ENCODE results near the gene ADAM12.

ADAM12 gene

GRCh38 chr10:126210051-126210651 is 178.1 kb downstream of the ADAM12 start:
- DNase-seq (ENCODE audit: low spot score) = no peak

GRCh38 chr10:126209451-126209850 is 178.8 kb downstream of the ADAM12 start:
- no peak for DNase-seq (ENCODE audit: low spot score)

- DNase-seq (ENCODE audit: low spot score) = no peak
Measured at GRCh38 chr10:126208726-126209302, 179.5 kb downstream of the ADAM12 start.

- DNase-seq (ENCODE audit: low spot score) = no peak
Measured at GRCh38 chr10:126207851-126208250, 180.4 kb downstream of the ADAM12 start.

GRCh38 chr10:126207313-126207771 is 180.9 kb downstream of the ADAM12 start:
- DNase-seq (ENCODE audit: low spot score) = no peak

GRCh38 chr10:126205486-126206205 is 182.6 kb downstream of the ADAM12 start:
- DNase-seq (ENCODE audit: low spot score) = no peak

- no peak for DNase-seq (ENCODE audit: low spot score)
Measured at GRCh38 chr10:126204320-126204719, 184.0 kb downstream of the ADAM12 start.

- DNase-seq (ENCODE audit: low spot score) = no peak
Measured at GRCh38 chr10:126203746-126204145, 184.5 kb downstream of the ADAM12 start.

GRCh38 chr10:126201603-126202002 is 186.7 kb downstream of the ADAM12 start:
- no peak for DNase-seq (ENCODE audit: low spot score)

GRCh38 chr10:126199221-126199998 is 188.9 kb downstream of the ADAM12 start:
- DNase-seq (ENCODE audit: low spot score) = no peak

GRCh38 chr10:126198681-126199080 is 189.6 kb downstream of the ADAM12 start:
- no peak for DNase-seq (ENCODE audit: low spot score)

- DNase-seq (ENCODE audit: low spot score) = no peak
Measured at GRCh38 chr10:126197036-126197543, 191.2 kb downstream of the ADAM12 start.

GRCh38 chr10:126196281-126196680 is 192.0 kb downstream of the ADAM12 start:
- no peak for DNase-seq (ENCODE audit: low spot score)

- DNase-seq (ENCODE audit: low spot score) = no peak
Measured at GRCh38 chr10:126191192-126191591, 197.1 kb downstream of the ADAM12 start.

- DNase-seq (ENCODE audit: low spot score) = no peak
Measured at GRCh38 chr10:126188679-126189200, 199.5 kb downstream of the ADAM12 start.

- DNase-seq (ENCODE audit: low spot score) = no peak
Measured at GRCh38 chr10:126187399-126187798, 200.9 kb downstream of the ADAM12 start.

GRCh38 chr10:126186766-126187165 is 201.5 kb downstream of the ADAM12 start:
- DNase-seq (ENCODE audit: low spot score) = no peak

GRCh38 chr10:126185676-126186447 is 202.4 kb downstream of the ADAM12 start:
- no peak for DNase-seq (ENCODE audit: low spot score)

GRCh38 chr10:126181626-126182025 is 206.7 kb downstream of the ADAM12 start:
- no peak for DNase-seq (ENCODE audit: low spot score)

- DNase-seq (ENCODE audit: low spot score) = no peak
Measured at GRCh38 chr10:126179637-126180036, 208.6 kb downstream of the ADAM12 start.

GRCh38 chr10:126177417-126178030 is 210.8 kb downstream of the ADAM12 start:
- no peak for DNase-seq (ENCODE audit: low spot score)

Measured in left forelimb (tissue), 1 donor.